ENCODE data around the gene PITX1.

GRCh38 chr5:135046661-135047346, 12.8 kb upstream of the PITX1 start:
- TF ChIP-seq CTCF (conservative IDR thresholded peaks at IDR 0.05 in 1 of 2, IDR thresholded peaks at IDR 0.05 in 1 of 2; ENCODE audit: low read depth in 1 of 2, low read length in 2 of 2) (no peak), EZH2 (IDR thresholded peaks at IDR 0.05; ENCODE audit: low read length, missing control alignments) (no peak)

Data from fibroblast of lung (primary cell).